ENCODE data around the gene RNF32. TPM values are rescaled to one million over a fixed set of nuclear protein-coding genes. Genes with fewer than 3 reads are reported as not detected.

The RNF32 gene
- total and polyA plus RNA-seq, 2 of the 13 experiments (the other 11 are each of a cell fraction or from before 2014, with no cell fraction given): not detected

GRCh38 chr7:156650042-156650441, 9.5 kb downstream of the RNF32 start (continued):
- TF ChIP-seq, protein P1, sequence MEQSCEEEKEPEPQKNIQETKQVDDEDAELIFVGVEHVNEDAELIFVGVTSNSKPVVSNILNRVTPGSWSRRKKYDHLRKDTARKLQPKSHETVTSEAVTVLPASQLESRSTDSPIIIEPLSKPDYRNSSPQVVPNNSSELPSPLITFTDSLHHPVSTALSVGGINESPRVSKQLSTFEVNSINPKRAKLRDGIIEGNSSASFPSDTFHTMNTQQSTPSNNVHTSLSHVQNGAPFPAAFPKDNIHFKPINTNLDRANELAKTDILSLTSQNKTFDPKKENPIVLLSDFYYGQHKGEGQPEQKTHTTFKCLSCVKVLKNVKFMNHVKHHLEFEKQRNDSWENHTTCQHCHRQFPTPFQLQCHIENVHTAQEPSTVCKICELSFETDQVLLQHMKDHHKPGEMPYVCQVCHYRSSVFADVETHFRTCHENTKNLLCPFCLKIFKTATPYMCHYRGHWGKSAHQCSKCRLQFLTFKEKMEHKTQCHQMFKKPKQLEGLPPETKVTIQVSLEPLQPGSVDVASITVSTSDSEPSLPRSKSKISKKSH (CRISPR knock-in tag; IDR thresholded peaks at IDR 0.05; ENCODE audit: borderline replicate concordance): no peak
- TF ChIP-seq SOX6 (IDR thresholded peaks at IDR 0.05) (no peak), SOX6 (CRISPR knock-in tag; IDR thresholded peaks at IDR 0.05) (peak; percentile 43; the same call in 1 of the 2 replicates), TEAD3 (CRISPR knock-in tag; optimal IDR thresholded peaks at IDR 0.05; ENCODE audit: borderline replicate concordance) (peak; percentile 32), FOSL2 (CRISPR knock-in tag; IDR thresholded peaks at IDR 0.05) (peak; percentile 33; the same call in 1 of the 2 replicates), GABPB1 (CRISPR knock-in tag; IDR thresholded peaks at IDR 0.05) (peak; percentile 52), NFIB (CRISPR knock-in tag; IDR thresholded peaks at IDR 0.05; ENCODE audit: borderline replicate concordance) (no peak), TMF1 (CRISPR knock-in tag; IDR thresholded peaks at IDR 0.05; ENCODE audit: low read depth) (no peak), BCL3 (CRISPR knock-in tag; IDR thresholded peaks at IDR 0.05) (no peak), RAD21 (CRISPR knock-in tag; IDR thresholded peaks at IDR 0.05) (peak; percentile 82), ZNF124 (CRISPR knock-in tag; IDR thresholded peaks at IDR 0.05) (no peak), MEIS2 (CRISPR knock-in tag; IDR thresholded peaks at IDR 0.05) (no peak), ZNF20 (CRISPR knock-in tag; IDR thresholded peaks at IDR 0.05) (no peak), YY1 (IDR thresholded peaks at IDR 0.05; ENCODE audit: insufficient read depth, insufficient replicate concordance, low read depth, low read length) (no peak)
- TF ChIP-seq, protein P2, sequence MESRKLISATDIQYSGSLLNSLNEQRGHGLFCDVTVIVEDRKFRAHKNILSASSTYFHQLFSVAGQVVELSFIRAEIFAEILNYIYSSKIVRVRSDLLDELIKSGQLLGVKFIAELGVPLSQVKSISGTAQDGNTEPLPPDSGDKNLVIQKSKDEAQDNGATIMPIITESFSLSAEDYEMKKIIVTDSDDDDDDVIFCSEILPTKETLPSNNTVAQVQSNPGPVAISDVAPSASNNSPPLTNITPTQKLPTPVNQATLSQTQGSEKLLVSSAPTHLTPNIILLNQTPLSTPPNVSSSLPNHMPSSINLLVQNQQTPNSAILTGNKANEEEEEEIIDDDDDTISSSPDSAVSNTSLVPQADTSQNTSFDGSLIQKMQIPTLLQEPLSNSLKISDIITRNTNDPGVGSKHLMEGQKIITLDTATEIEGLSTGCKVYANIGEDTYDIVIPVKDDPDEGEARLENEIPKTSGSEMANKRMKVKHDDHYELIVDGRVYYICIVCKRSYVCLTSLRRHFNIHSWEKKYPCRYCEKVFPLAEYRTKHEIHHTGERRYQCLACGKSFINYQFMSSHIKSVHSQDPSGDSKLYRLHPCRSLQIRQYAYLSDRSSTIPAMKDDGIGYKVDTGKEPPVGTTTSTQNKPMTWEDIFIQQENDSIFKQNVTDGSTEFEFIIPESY (CRISPR knock-in tag; IDR thresholded peaks at IDR 0.05): peak; percentile 43; the same call in 1 of the 2 replicates
- TF ChIP-seq, protein P3, sequence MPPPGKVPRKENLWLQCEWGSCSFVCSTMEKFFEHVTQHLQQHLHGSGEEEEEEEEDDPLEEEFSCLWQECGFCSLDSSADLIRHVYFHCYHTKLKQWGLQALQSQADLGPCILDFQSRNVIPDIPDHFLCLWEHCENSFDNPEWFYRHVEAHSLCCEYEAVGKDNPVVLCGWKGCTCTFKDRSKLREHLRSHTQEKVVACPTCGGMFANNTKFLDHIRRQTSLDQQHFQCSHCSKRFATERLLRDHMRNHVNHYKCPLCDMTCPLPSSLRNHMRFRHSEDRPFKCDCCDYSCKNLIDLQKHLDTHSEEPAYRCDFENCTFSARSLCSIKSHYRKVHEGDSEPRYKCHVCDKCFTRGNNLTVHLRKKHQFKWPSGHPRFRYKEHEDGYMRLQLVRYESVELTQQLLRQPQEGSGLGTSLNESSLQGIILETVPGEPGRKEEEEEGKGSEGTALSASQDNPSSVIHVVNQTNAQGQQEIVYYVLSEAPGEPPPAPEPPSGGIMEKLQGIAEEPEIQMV (CRISPR knock-in tag; IDR thresholded peaks at IDR 0.05; ENCODE audit: low read depth): no peak
- TF ChIP-seq, protein P4, sequence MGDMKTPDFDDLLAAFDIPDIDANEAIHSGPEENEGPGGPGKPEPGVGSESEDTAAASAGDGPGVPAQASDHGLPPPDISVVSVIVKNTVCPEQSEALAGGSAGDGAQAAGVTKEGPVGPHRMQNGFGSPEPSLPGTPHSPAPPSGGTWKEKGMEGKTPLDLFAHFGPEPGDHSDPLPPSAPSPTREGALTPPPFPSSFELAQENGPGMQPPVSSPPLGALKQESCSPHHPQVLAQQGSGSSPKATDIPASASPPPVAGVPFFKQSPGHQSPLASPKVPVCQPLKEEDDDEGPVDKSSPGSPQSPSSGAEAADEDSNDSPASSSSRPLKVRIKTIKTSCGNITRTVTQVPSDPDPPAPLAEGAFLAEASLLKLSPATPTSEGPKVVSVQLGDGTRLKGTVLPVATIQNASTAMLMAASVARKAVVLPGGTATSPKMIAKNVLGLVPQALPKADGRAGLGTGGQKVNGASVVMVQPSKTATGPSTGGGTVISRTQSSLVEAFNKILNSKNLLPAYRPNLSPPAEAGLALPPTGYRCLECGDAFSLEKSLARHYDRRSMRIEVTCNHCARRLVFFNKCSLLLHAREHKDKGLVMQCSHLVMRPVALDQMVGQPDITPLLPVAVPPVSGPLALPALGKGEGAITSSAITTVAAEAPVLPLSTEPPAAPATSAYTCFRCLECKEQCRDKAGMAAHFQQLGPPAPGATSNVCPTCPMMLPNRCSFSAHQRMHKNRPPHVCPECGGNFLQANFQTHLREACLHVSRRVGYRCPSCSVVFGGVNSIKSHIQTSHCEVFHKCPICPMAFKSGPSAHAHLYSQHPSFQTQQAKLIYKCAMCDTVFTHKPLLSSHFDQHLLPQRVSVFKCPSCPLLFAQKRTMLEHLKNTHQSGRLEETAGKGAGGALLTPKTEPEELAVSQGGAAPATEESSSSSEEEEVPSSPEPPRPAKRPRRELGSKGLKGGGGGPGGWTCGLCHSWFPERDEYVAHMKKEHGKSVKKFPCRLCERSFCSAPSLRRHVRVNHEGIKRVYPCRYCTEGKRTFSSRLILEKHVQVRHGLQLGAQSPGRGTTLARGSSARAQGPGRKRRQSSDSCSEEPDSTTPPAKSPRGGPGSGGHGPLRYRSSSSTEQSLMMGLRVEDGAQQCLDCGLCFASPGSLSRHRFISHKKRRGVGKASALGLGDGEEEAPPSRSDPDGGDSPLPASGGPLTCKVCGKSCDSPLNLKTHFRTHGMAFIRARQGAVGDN (CRISPR knock-in tag; IDR thresholded peaks at IDR 0.05): peak; percentile 52
- TF ChIP-seq, protein P5, sequence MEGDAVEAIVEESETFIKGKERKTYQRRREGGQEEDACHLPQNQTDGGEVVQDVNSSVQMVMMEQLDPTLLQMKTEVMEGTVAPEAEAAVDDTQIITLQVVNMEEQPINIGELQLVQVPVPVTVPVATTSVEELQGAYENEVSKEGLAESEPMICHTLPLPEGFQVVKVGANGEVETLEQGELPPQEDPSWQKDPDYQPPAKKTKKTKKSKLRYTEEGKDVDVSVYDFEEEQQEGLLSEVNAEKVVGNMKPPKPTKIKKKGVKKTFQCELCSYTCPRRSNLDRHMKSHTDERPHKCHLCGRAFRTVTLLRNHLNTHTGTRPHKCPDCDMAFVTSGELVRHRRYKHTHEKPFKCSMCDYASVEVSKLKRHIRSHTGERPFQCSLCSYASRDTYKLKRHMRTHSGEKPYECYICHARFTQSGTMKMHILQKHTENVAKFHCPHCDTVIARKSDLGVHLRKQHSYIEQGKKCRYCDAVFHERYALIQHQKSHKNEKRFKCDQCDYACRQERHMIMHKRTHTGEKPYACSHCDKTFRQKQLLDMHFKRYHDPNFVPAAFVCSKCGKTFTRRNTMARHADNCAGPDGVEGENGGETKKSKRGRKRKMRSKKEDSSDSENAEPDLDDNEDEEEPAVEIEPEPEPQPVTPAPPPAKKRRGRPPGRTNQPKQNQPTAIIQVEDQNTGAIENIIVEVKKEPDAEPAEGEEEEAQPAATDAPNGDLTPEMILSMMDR (CRISPR knock-in tag; IDR thresholded peaks at IDR 0.05): peak; percentile 90

Measured in HepG2 (cell line).